ENCODE measurements around the gene DEAF1. TPM values are rescaled to one million over a fixed set of nuclear protein-coding genes. Genes with fewer than 3 reads are reported as not detected.

Gene DEAF1
- total and polyA plus RNA-seq, 2 donors (not counting 3 experiments of a cell fraction or from before 2014, with no cell fraction given): 43.6 to 55.7 TPM

DNA sequence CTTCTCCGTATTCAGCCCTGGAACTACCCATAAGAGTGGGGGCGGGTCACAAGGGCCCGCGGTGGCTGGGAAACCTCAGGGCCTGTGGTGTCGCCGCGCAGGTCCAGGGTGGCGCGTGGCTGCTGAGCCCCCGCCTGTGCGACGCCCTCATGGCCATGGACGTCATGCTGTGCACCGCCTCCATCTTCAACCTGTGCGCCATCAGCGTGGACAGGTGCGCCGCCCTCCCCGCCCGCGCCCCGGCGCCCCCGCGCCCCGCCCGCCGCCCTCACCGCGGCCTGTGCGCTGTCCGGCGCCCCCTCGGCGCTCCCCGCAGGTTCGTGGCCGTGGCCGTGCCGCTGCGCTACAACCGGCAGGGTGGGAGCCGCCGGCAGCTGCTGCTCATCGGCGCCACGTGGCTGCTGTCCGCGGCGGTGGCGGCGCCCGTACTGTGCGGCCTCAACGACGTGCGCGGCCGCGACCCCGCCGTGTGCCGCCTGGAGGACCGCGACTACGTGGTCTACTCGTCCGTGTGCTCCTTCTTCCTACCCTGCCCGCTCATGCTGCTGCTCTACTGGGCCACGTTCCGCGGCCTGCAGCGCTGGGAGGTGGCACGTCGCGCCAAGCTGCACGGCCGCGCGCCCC, 55.6 kb downstream of the DEAF1 start:
- Histone ChIP-seq H3K4me3 (replicated peaks in 1 of 3; ENCODE audit: insufficient read depth in 1 of 3, low read depth in 1 of 3, low read length in 3 of 3) (no peak overlapping the region), H3K4me2 (ENCODE audit: insufficient read depth, low read length) (no peak overlapping the region), H3K27me3 (ENCODE audit: control insufficient read depth in 2 of 2, insufficient read depth in 2 of 2, low read length in 2 of 2) (peaks cover 27 to 45% of the 10 kb centered on the region in 2 experiments), H3K27ac (ENCODE audit: insufficient read depth, low read depth, low read length) (no peak overlapping the region), H4K20me1 (replicated peaks; ENCODE audit: control insufficient read depth, extremely low read depth, insufficient read depth, low read length) (no peaks in the 10 kb centered on the region), H2AFZ (ENCODE audit: low read depth, low read length) (no peak overlapping the region), H3K9ac (replicated peaks; ENCODE audit: extremely low read depth, insufficient read depth, low read length) (no peak overlapping the region), H3K9me3 (replicated peaks; ENCODE audit: control insufficient read depth, insufficient read depth, low read length) (no peaks in the 10 kb centered on the region), H3K4me1 (ENCODE audit: control insufficient read depth, extremely low read depth, insufficient read depth, low read length) (peaks cover 4% of the 10 kb centered on the region), H3K36me3 (ENCODE audit: control insufficient read depth in 2 of 2, extremely low read depth in 1 of 2, insufficient read depth in 2 of 2, low read length in 2 of 2) (peaks cover 0 to 10% of the 10 kb centered on the region in 2 experiments), H3K9me1 (replicated peaks; ENCODE audit: control insufficient read depth, extremely low read depth, insufficient read depth, low read length) (no peaks in the 10 kb centered on the region), H3K79me2 (ENCODE audit: control insufficient read depth, insufficient read depth, low read length) (no peaks in the 10 kb centered on the region)
- ChIA-PET POLR2A (no interaction called here), CTCF (interaction anchor here (0.6 kb wide), 1 partner anchor 46 kb away, joined by 3 read pairs; no protein-coding TSS in a partner anchor)
- DNase-seq (ENCODE audit: low read depth, low spot score): no peak
- peak; percentile 98 for TF ChIP-seq EZH2 (IDR thresholded peaks at IDR 0.05; ENCODE audit: borderline replicate concordance, low read depth, low read length, severe bottlenecking)
- TF ChIP-seq, protein P1, sequence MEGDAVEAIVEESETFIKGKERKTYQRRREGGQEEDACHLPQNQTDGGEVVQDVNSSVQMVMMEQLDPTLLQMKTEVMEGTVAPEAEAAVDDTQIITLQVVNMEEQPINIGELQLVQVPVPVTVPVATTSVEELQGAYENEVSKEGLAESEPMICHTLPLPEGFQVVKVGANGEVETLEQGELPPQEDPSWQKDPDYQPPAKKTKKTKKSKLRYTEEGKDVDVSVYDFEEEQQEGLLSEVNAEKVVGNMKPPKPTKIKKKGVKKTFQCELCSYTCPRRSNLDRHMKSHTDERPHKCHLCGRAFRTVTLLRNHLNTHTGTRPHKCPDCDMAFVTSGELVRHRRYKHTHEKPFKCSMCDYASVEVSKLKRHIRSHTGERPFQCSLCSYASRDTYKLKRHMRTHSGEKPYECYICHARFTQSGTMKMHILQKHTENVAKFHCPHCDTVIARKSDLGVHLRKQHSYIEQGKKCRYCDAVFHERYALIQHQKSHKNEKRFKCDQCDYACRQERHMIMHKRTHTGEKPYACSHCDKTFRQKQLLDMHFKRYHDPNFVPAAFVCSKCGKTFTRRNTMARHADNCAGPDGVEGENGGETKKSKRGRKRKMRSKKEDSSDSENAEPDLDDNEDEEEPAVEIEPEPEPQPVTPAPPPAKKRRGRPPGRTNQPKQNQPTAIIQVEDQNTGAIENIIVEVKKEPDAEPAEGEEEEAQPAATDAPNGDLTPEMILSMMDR (IDR thresholded peaks at IDR 0.05; ENCODE audit: extremely low read depth in 1 of 2, insufficient read depth in 1 of 2, low read depth in 1 of 2, low read length in 2 of 2): no peak
- no peak for FAIRE-seq
- no TSS peak for BruUV-seq (replicated peaks)
- intact Hi-C loops (cut with micrococcal nuclease) (no loop called here), dilution Hi-C loops (cut with MboI; ENCODE audit: extremely low pct_ligation_motif_present, low sequenced_read_pairs) (no loop called here)

DNA sequence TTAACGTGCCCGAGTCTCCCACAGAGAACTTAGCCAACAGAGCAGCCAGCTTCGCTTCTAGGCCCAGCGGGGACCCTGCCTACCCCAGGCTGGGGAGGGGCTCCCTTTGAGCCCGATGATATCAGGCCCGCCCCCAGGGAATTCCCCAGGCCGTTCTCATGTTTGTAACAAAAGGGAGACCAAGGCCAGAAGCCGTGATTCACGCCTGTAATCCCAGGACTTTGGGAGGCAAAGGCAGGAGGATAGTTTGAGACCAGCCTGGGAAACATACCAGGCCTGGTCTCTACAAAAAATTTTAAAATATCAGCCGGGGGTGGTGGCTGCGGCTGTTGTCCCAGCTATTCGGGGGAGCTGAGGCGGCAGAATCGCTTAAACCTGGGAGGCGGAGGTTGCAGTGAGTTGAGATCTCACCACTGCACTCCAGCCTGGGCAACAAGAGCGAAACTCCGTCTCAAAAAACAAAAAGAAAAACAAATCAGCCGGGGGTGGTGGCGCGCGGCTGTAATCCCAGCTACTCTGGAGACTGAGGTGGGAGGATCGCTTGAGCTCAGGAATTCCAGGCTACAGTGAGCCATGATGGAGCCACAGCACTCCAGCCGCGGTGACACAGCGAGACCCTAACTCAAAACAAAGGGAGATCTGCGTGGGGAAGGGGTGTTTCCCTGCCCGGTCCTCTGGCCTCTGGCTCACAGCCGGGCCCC, 56.2 kb downstream of the DEAF1 start:
- ChIA-PET CTCF (no interaction called here), POLR2A (no interaction called here)
- peaks cover 27 to 45% of the 10 kb centered on the region in 2 experiments for H3K27me3 ChIP-seq (ENCODE audit: control insufficient read depth in 2 of 2, insufficient read depth in 2 of 2, low read length in 2 of 2)
- H3K9ac ChIP-seq (replicated peaks; ENCODE audit: extremely low read depth, insufficient read depth, low read length): no peak overlapping the region
- H3K4me1 ChIP-seq (ENCODE audit: control insufficient read depth, extremely low read depth, insufficient read depth, low read length): peaks cover 4% of the 10 kb centered on the region
- no peak overlapping the region for H3K27ac ChIP-seq (ENCODE audit: insufficient read depth, low read depth, low read length)
- H3K36me3 ChIP-seq (ENCODE audit: control insufficient read depth in 2 of 2, extremely low read depth in 1 of 2, insufficient read depth in 2 of 2, low read length in 2 of 2): peaks cover 0 to 4% of the 10 kb centered on the region in 2 experiments
- DNase-seq (ENCODE audit: low read depth, low spot score) (no peak), FAIRE-seq (no peak)
- H3K4me3 ChIP-seq (replicated peaks in 1 of 3; ENCODE audit: insufficient read depth in 1 of 3, low read depth in 1 of 3, low read length in 3 of 3): no peak overlapping the region
- no peak overlapping the region for H3K4me2 ChIP-seq (ENCODE audit: insufficient read depth, low read length)
- no peaks in the 10 kb centered on the region for H3K9me3 ChIP-seq (replicated peaks; ENCODE audit: control insufficient read depth, insufficient read depth, low read length)
- intact Hi-C loops (cut with micrococcal nuclease): no loop called here
- no peaks in the 10 kb centered on the region for H4K20me1 ChIP-seq (replicated peaks; ENCODE audit: control insufficient read depth, extremely low read depth, insufficient read depth, low read length)
- no peaks in the 10 kb centered on the region for H3K79me2 ChIP-seq (ENCODE audit: control insufficient read depth, insufficient read depth, low read length)
- dilution Hi-C loops (cut with MboI; ENCODE audit: extremely low pct_ligation_motif_present, low sequenced_read_pairs): no loop called here
- no peak overlapping the region for H2AFZ ChIP-seq (ENCODE audit: low read depth, low read length)
- no TSS peak for BruUV-seq (replicated peaks)
- TF ChIP-seq MYC (IDR thresholded peaks at IDR 0.05; ENCODE audit: low read depth, low read length) (no peak), FOS (IDR thresholded peaks at IDR 0.05; ENCODE audit: borderline replicate concordance, insufficient read depth, low read length) (no peak), EZH2 (IDR thresholded peaks at IDR 0.05; ENCODE audit: borderline replicate concordance, low read depth, low read length, severe bottlenecking) (no peak), POLR2AphosphoS5 (IDR thresholded peaks at IDR 0.05; ENCODE audit: insufficient read depth, low read depth, low read length) (no peak), GATA2 (IDR thresholded peaks at IDR 0.05; ENCODE audit: insufficient read depth, insufficient read length, low read depth, low read length) (no peak)
- TF ChIP-seq, protein P1 (IDR thresholded peaks at IDR 0.05; ENCODE audit: extremely low read depth in 1 of 2, insufficient read depth in 1 of 2, low read depth in 1 of 2, low read length in 2 of 2): no peak
- H3K9me1 ChIP-seq (replicated peaks; ENCODE audit: control insufficient read depth, extremely low read depth, insufficient read depth, low read length): no peaks in the 10 kb centered on the region

All from endothelial cell of umbilical vein (primary cell).